GM23248 (cell line): ENCODE measurements around the gene AQP9. TPM values are rescaled to one million over a fixed set of nuclear protein-coding genes. Genes with fewer than 3 reads are reported as not detected.
A peak's percentile ranks its signal among the peaks of the same experiment; 100 is the strongest.
"Not testable (repeated sequence)": the region's sequence is repeated elsewhere in the genome, so short reads cannot be mapped to it uniquely, and the experiment has no call there.

Experiments used
- DNase-seq: peaks from one replicate; pipeline ENCODE4 v3.0.0-alpha.2; 2015
- H2AFZ ChIP-seq: fragments of 200-600 bp; sonication (generic); 2 replicates; pipeline ENCODE4 v1.6.1; 2016; ENCODE audit warnings: antibody characterized with exemption
- H3F3A ChIP-seq: fragments of 200-600 bp; sonication (generic); 2 replicates; pipeline ENCODE4 v1.6.1; 2016; ENCODE audit warnings: mild to moderate bottlenecking, antibody characterized with exemption, mixed run types; ENCODE audit not compliant: insufficient read depth
- H3K27ac ChIP-seq: fragments of 200-600 bp; sonication (generic); 2 replicates; pipeline ENCODE4 v1.5.1; 2016; ENCODE audit warnings: mild to moderate bottlenecking
- H3K27me3 ChIP-seq: fragments of 200-600 bp; sonication (generic); replicated peaks from 2 replicates; pipeline ENCODE4 v1.6.1; 2016; ENCODE audit warnings: mild to moderate bottlenecking; ENCODE audit not compliant: insufficient read depth
- H3K36me3 ChIP-seq: fragments of 200-600 bp; sonication (generic); 2 replicates; pipeline ENCODE4 v1.6.1; 2016; ENCODE audit warnings: low read depth, mild to moderate bottlenecking
- H3K4me1 ChIP-seq: fragments of 200-600 bp; sonication (generic); 2 replicates; pipeline ENCODE4 v1.6.1; 2016; ENCODE audit warnings: mild to moderate bottlenecking; ENCODE audit not compliant: insufficient read depth
- H3K4me2 ChIP-seq: fragments of 200-600 bp; sonication (generic); one replicate; pipeline ENCODE4 v1.6.1; 2016; ENCODE audit warnings: mild to moderate bottlenecking; ENCODE audit not compliant: unreplicated experiment
- H3K4me3 ChIP-seq: fragments of 200-600 bp; sonication (generic); 2 replicates; pipeline ENCODE4 v1.5.1; 2016; ENCODE audit warnings: mild to moderate bottlenecking
- H3K79me2 ChIP-seq: fragments of 200-600 bp; sonication (generic); 2 replicates; pipeline ENCODE4 v1.6.1; 2016; ENCODE audit warnings: mild to moderate bottlenecking; ENCODE audit not compliant: insufficient read depth
- H3K9ac ChIP-seq: fragments of 200-600 bp; sonication (generic); 2 replicates; pipeline ENCODE4 v1.6.1; 2016; ENCODE audit warnings: mild to moderate bottlenecking
- H3K9me2 ChIP-seq: fragments of 200-600 bp; sonication (generic); 2 replicates; pipeline ENCODE4 v1.6.1; 2016; ENCODE audit warnings: mixed run types, mild to moderate bottlenecking, moderate library complexity; ENCODE audit not compliant: insufficient read depth
- H3K9me3 ChIP-seq: fragments of 200-600 bp; sonication (generic); one replicate; pipeline ENCODE4 v1.6.1; 2017; ENCODE audit warnings: low read depth
- H4K20me1 ChIP-seq: fragments of 200-600 bp; sonication (generic); 2 replicates; pipeline ENCODE4 v1.6.0; 2016; ENCODE audit not compliant: insufficient read depth
- EZH2 ChIP-seq: fragments of 200-600 bp; sonication (generic); IDR thresholded peaks from 2 replicates; pipeline ENCODE4 v1.6.1; 2018; ENCODE audit warnings: antibody characterized with exemption, mild to moderate bottlenecking; ENCODE audit not compliant: insufficient read depth, poor library complexity, severe bottlenecking
- EZH2phosphoT487 ChIP-seq: fragments of 200-600 bp; sonication (generic); IDR thresholded peaks from 2 replicates; pipeline ENCODE4 v1.6.1; 2018; ENCODE audit warnings: antibody characterized with exemption, moderate library complexity, mild to moderate bottlenecking, low read depth; ENCODE audit not compliant: insufficient read depth
- WGBS, 2 experiments: methylation state at CpG; one replicate each; pipeline ENCODE4 v1.1.6; 2015 to 2017; ENCODE audit warnings: low lambda C conversion rate in 2 of 2, low coverage in 1 of 2; ENCODE audit errors: missing lambda C conversion rate in 2 of 2; 5-methylcytosine and 5-hydroxymethylcytosine counted together
- in situ Hi-C: fragments of 300-500 bp; cut with MboI; formaldehyde crosslinking; loops from 2 replicates; pipeline ENCODE4 v1.15.0; 2020
- polyA plus RNA-seq: library from polyadenylated mRNA; unstranded; fragments of >200 nt; fragmentation: Nextera tagmentation; extraction: Ambion mirVana; gene quantifications from 2 replicates; pipeline ENCODE4 v1.2.1, GENCODE V29; 2016
- total RNA-seq: library from RNA; depleted of rRNA; stranded (reverse); fragments of >200 nt; shearing (Covaris generic); gene quantifications from 2 replicates; pipeline ENCODE4 v1.2.3, GENCODE V29; 2014

Gene AQP9
- total and polyA plus RNA-seq, 2 experiments from 2014 or later: not detected

DNA sequence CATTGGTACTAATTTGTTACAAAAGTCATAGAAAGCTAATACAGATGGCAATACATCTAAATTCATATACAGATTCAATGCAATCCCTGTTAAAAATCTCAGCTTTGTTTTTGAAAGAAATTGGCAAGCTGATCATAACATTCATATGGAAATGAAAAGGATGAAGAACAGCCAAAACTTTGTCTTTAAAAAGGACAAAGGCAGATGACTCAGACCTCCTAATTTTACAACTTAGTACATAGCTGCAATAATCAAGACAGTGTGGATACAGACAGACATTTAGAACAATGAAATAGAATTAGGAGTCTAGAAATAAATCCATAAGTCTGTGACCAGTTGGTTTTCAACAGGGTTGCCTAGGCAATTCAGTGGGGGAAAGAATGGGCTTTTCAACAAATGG is 63.3 kb downstream of the AQP9 start:
- Histone ChIP-seq H3K4me3 (no peak overlapping the region), H3K9ac (no peak overlapping the region), H3K27me3 (no peaks in the 10 kb centered on the region), H3K4me2 (peak overlapping the region; percentile 40), H4K20me1 (no peaks in the 10 kb centered on the region), H2AFZ (no peak overlapping the region), H3K27ac (peak overlapping the region; percentile 27), H3K79me2 (no peaks in the 10 kb centered on the region), H3K9me3 (no peaks in the 10 kb centered on the region), H3K4me1 (peaks cover 44% of the 10 kb centered on the region), H3F3A (peaks cover 29% of the 10 kb centered on the region), H3K36me3 (no peaks in the 10 kb centered on the region), H3K9me2 (no peaks in the 10 kb centered on the region)
- TF ChIP-seq EZH2phosphoT487: no peak
- no peak for TF ChIP-seq EZH2
- in situ Hi-C loops: no loop called here
- DNase-seq: peak; percentile 76

DNA sequence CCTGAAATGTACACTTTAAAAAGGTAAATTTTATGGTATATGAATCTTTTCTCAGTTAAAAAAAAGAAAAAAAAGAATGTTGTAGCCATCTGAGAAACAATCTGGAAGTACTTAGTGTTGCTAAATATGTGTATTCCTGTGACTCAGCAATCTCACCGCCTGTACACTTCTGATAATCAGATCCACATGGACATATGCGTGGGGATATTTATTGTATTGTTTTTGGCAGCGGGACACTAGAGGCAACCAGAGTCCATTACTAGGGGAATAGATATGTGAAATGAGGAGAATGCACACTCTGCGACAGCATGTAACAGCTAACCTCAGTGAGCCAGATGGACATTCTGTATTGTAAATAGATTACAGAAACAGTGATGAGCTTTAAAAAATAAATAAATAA is 65.4 kb downstream of the AQP9 start:
- Histone ChIP-seq H3F3A (peaks cover 35% of the 10 kb centered on the region), H3K36me3 (no peaks in the 10 kb centered on the region), H3K27me3 (no peaks in the 10 kb centered on the region), H3K9me2 (no peaks in the 10 kb centered on the region), H2AFZ (no peak overlapping the region), H3K9me3 (no peaks in the 10 kb centered on the region), H3K79me2 (no peaks in the 10 kb centered on the region), H3K4me1 (peaks cover 48% of the 10 kb centered on the region), H3K4me3 (peak overlapping the region; percentile 5; the same call in 1 of the 2 replicates), H3K4me2 (peak overlapping the region; percentile 62), H3K27ac (peak overlapping the region; percentile 45), H3K9ac (peak overlapping the region; percentile 2; the same call in 1 of the 2 replicates), H4K20me1 (no peaks in the 10 kb centered on the region)
- WGBS, 2 experiments: 1 to 2% methylated on average over 4 of the region's 4 CpGs
- TF ChIP-seq EZH2: no peak
- peak; percentile 96 for TF ChIP-seq EZH2phosphoT487
- in situ Hi-C loops: no loop called here
- DNase-seq: peak; percentile 98

DNA sequence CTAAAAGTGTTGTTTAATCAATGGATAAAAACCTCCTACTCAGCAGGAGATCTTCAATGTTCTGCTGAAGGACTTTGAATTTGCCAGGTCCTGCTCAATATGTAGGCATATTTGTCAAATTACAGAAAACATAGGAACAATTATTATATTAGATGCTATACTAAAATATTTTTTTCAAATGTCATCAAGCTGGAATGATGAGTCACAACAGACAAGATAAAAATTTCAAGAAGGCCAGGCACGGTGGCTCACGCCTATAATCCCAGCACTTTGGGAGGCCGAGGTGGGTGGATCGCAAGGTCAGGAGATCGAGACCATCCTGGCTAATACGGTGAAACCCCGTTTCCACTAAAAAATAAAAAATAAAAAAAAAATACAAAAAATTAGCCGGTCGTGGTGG is 68.0 kb downstream of the AQP9 start:
- Histone ChIP-seq H4K20me1 (no peaks in the 10 kb centered on the region), H3K9me3 (no peaks in the 10 kb centered on the region), H3K9me2 (no peaks in the 10 kb centered on the region), H3K36me3 (no peaks in the 10 kb centered on the region), H2AFZ (no peak overlapping the region), H3K9ac (no peak overlapping the region), H3K4me3 (no peak overlapping the region), H3F3A (peaks cover 48% of the 10 kb centered on the region), H3K4me2 (no peak overlapping the region), H3K27me3 (no peaks in the 10 kb centered on the region), H3K4me1 (peaks cover 61% of the 10 kb centered on the region), H3K79me2 (no peaks in the 10 kb centered on the region), H3K27ac (no peak overlapping the region)
- DNase-seq: peak; percentile 45
- in situ Hi-C loops: no loop called here
- TF ChIP-seq EZH2 (no peak), EZH2phosphoT487 (no peak)
- 89 to 92% methylated on average over 9 of the region's 9 CpGs for WGBS, 2 experiments

DNA sequence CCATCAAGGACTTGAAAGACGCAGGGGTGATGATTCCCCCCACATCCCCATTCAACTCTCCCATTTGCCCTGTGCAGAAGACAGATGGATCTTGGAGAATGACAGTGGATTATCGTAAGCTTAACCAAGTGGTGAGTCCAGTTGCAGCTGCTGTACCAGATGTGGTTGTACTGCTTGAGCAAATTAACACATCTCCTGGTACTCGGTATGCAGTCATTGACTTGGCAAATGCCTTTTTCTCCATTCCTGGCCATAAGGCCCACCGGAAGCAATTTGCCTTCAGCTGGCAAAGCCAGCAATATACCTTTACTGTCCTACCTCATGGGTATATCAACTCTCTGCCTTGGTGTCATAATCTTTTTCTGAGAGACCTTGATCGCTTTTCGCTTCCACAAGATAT is 70.0 kb downstream of the AQP9 start:
- H3K9me2 ChIP-seq, H3K9me3 ChIP-seq, H3K4me2 ChIP-seq, H3K36me3 ChIP-seq, H3K9ac ChIP-seq, DNase-seq, H3K4me3 ChIP-seq, H4K20me1 ChIP-seq, H3K27me3 ChIP-seq, in situ Hi-C loops, H2AFZ ChIP-seq, H3K79me2 ChIP-seq: not testable (repeated sequence)
- H3K4me1 ChIP-seq: peaks cover 43% of the 10 kb centered on the region
- 48 to 58% methylated on average over 6 of the region's 6 CpGs for WGBS, 2 experiments
- peaks cover 28% of the 10 kb centered on the region for H3F3A ChIP-seq
- H3K27ac ChIP-seq: peak overlapping the region; percentile 37; the same call in 1 of the 2 replicates

GRCh38 chr15:58209007-58209481 is 70.9 kb downstream of the AQP9 start:
- H3K4me2 ChIP-seq, H4K20me1 ChIP-seq, in situ Hi-C loops, H2AFZ ChIP-seq, H3K9me3 ChIP-seq, H3K79me2 ChIP-seq, H3K9me2 ChIP-seq, H3K4me3 ChIP-seq, H3K36me3 ChIP-seq, H3K27me3 ChIP-seq, H3K9ac ChIP-seq: not testable (repeated sequence)
- Histone ChIP-seq H3K4me1 (peaks cover 45% of the 10 kb centered on the region), H3K27ac (peak overlapping the region; percentile 60), H3F3A (peaks cover 26% of the 10 kb centered on the region)
- DNase-seq: peak; percentile 89
- WGBS, 2 experiments: 21 to 30% methylated on average over 3 of the region's 3 CpGs

DNA sequence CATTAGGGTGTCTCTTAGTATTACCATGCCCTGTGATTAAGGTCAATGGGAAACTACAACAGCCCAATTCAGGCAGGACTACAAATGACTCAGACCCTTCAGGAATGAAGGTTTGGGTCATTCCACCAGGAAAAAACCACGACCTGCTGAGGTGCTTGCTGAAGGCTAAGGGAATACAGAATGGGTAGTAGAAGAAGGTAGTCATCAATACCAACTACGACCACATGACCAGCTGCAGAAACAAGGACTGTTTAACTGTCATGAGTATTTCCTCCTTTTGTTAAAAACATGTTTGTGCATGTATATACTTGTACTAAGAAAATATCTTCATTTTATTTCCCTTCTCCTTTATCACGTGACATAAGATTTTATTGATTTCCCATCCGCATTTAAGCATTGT is 71.8 kb downstream of the AQP9 start:
- H2AFZ ChIP-seq, H4K20me1 ChIP-seq, H3K9me2 ChIP-seq, H3K4me2 ChIP-seq, H3K27ac ChIP-seq, H3K9me3 ChIP-seq, H3K27me3 ChIP-seq, H3K79me2 ChIP-seq, in situ Hi-C loops, H3K4me3 ChIP-seq, H3K36me3 ChIP-seq, DNase-seq, H3K9ac ChIP-seq: not testable (repeated sequence)
- WGBS, 2 experiments: 71 to 73% methylated on average over 4 of the region's 4 CpGs
- H3K4me1 ChIP-seq: peaks cover 46% of the 10 kb centered on the region
- peaks cover 25% of the 10 kb centered on the region for H3F3A ChIP-seq
